ENCODE data around the gene SPPL2B.

The SPPL2B gene

DNA sequence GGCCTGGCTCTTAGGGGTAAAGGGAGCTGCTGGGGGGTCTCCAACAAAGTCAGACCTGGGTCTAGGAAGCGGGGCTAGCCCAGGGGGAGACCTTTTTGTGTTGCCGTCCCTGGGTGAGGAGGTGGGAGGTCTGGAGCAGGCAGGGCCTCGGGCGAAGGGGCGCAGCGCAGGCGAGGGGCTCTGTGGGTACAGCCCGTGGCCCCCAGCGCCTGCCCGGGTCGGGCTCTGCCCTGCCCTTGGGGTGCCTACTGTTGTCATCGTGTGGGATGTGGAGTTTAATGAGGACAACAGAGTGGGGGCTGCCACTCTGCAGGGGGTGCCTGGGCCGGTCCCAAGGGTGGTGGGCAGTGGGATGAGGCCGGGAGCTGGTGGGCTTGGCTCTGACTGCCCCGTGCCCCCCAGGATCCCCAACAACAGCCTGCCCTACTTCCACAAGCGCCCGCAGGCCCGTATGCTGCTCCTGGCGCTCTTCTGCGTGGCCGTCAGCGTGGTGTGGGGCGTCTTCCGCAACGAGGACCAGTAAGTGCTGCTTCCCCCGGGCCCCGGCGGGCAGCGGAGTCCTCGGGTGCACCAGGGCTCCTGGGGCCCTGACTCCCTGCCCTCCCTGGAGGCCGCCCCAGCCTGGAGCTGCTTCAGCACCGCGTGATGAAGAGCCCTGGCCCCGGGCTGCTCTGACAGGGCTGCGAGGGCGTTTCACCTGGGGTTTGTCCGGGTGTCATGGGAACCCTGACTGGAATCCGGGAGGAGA lies 12.2 kb downstream of the SPPL2B start:
- TF ChIP-seq FOXP2 (optimal IDR thresholded peaks at IDR 0.05; ENCODE audit: borderline replicate concordance, extremely low read depth, extremely low read length, insufficient read depth) (no peak), POLR2AphosphoS5 (IDR thresholded peaks at IDR 0.05; ENCODE audit: low read depth, low read length) (no peak), SIN3A (IDR thresholded peaks at IDR 0.05; ENCODE audit: borderline replicate concordance, insufficient read depth, low read length) (no peak)
- TF ChIP-seq, protein P1, sequence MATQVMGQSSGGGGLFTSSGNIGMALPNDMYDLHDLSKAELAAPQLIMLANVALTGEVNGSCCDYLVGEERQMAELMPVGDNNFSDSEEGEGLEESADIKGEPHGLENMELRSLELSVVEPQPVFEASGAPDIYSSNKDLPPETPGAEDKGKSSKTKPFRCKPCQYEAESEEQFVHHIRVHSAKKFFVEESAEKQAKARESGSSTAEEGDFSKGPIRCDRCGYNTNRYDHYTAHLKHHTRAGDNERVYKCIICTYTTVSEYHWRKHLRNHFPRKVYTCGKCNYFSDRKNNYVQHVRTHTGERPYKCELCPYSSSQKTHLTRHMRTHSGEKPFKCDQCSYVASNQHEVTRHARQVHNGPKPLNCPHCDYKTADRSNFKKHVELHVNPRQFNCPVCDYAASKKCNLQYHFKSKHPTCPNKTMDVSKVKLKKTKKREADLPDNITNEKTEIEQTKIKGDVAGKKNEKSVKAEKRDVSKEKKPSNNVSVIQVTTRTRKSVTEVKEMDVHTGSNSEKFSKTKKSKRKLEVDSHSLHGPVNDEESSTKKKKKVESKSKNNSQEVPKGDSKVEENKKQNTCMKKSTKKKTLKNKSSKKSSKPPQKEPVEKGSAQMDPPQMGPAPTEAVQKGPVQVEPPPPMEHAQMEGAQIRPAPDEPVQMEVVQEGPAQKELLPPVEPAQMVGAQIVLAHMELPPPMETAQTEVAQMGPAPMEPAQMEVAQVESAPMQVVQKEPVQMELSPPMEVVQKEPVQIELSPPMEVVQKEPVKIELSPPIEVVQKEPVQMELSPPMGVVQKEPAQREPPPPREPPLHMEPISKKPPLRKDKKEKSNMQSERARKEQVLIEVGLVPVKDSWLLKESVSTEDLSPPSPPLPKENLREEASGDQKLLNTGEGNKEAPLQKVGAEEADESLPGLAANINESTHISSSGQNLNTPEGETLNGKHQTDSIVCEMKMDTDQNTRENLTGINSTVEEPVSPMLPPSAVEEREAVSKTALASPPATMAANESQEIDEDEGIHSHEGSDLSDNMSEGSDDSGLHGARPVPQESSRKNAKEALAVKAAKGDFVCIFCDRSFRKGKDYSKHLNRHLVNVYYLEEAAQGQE (IDR thresholded peaks at IDR 0.05; ENCODE audit: insufficient read depth in 1 of 2, low read depth in 2 of 2, low read length in 2 of 2) = no peak

DNA sequence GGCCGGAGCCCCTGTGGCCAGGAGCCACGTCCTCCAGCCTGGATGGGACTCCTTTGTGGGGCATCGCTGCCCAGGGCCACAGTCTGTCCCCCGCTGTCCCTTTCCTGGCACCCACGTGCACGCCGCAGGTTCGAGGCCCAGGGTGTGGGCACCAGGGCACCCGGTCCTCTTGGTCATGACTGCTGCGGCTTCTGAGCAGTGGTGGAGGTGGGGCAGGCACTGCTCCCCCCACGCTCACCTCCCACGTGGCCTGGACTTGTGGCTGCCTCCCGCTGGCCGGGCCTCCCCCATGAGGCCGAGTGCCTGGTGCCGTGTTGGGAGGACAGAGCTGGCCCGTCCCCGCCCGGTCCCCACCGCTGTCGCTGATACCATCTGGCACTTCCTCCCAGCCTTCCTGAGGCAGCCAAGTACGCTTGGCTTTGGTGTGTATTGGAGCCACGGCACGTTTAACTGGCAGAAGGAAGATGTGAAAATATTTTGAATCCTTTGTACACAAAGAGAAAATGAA lies 12.8 kb downstream of the SPPL2B start:
- no peak for TF ChIP-seq SIN3A (IDR thresholded peaks at IDR 0.05; ENCODE audit: borderline replicate concordance, insufficient read depth, low read length)
- TF ChIP-seq, protein P1 (IDR thresholded peaks at IDR 0.05; ENCODE audit: insufficient read depth in 1 of 2, low read depth in 2 of 2, low read length in 2 of 2) = no peak
- no peak for TF ChIP-seq POLR2AphosphoS5 (IDR thresholded peaks at IDR 0.05; ENCODE audit: low read depth, low read length)
- no peak for TF ChIP-seq FOXP2 (optimal IDR thresholded peaks at IDR 0.05; ENCODE audit: borderline replicate concordance, extremely low read depth, extremely low read length, insufficient read depth)
- TF ChIP-seq TAF1 (IDR thresholded peaks at IDR 0.05; ENCODE audit: borderline replicate concordance, insufficient read depth, low read length) = no peak

DNA sequence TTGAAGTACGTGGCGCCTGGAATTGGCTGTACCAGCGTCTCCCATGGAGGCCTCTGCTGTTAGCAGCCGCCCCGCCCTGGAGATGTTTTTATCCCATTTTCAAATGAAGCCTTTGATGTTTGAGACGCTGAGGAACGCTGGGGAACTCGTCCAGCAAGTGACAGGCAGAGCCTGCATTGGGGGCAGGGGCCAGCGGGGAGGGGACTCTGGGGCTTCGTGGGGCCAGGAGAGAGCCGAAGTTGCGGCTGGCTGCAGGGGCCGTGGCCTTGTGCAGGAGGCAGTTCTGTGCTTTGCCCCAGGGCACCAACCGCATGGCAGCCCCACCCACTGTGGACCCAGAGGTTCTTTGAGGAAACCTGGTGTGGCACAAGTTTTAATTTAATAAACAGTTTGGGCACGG lies 13.5 kb downstream of the SPPL2B start:
- TF ChIP-seq, protein P1 (IDR thresholded peaks at IDR 0.05; ENCODE audit: insufficient read depth in 1 of 2, low read depth in 2 of 2, low read length in 2 of 2) = no peak
- no peak for TF ChIP-seq TAF1 (IDR thresholded peaks at IDR 0.05; ENCODE audit: borderline replicate concordance, insufficient read depth, low read length)
- TF ChIP-seq POLR2AphosphoS5 (IDR thresholded peaks at IDR 0.05; ENCODE audit: low read depth, low read length) = no peak
- no peak for TF ChIP-seq FOXP2 (optimal IDR thresholded peaks at IDR 0.05; ENCODE audit: borderline replicate concordance, extremely low read depth, extremely low read length, insufficient read depth)
- no peak for TF ChIP-seq SIN3A (IDR thresholded peaks at IDR 0.05; ENCODE audit: borderline replicate concordance, insufficient read depth, low read length)

DNA sequence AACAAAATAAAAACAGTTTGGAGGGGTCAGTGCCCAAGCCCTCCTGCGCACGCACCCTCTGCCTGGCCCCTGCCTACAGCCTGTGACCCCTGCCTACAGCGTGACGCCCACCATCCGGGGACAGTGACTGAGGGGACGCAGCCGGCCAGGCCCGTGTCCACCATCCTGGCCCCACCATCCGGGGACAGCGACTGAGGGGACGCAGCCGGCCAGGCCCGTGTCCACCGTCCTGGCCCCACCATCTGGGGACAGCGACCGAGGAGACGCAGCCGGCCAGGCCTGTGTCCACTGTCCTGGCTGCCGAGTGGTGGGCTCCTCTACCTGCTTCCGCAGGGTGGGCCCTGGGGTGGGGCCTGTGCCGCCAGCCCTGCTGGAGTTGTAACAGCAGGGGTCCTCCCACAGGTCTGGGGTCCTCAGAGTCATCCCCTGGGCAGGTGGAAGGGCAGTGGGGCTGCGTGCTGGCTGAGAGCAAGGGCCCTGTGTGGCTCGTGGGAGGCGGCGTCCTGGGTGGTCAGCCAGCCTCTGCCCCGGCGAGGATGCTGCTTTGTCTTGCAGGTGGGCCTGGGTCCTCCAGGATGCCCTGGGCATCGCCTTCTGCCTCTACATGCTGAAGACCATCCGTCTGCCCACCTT lies 14.3 kb downstream of the SPPL2B start:
- no peak for TF ChIP-seq SIN3A (IDR thresholded peaks at IDR 0.05; ENCODE audit: borderline replicate concordance, insufficient read depth, low read length)
- TF ChIP-seq TAF1 (IDR thresholded peaks at IDR 0.05; ENCODE audit: borderline replicate concordance, insufficient read depth, low read length) = no peak
- TF ChIP-seq, protein P1 (IDR thresholded peaks at IDR 0.05; ENCODE audit: insufficient read depth in 1 of 2, low read depth in 2 of 2, low read length in 2 of 2) = no peak
- no peak for TF ChIP-seq POLR2AphosphoS5 (IDR thresholded peaks at IDR 0.05; ENCODE audit: low read depth, low read length)
- TF ChIP-seq FOXP2 (optimal IDR thresholded peaks at IDR 0.05; ENCODE audit: borderline replicate concordance, extremely low read depth, extremely low read length, insufficient read depth) = no peak

Data from PFSK-1 (cell line).